Panc1 (cell line): ENCODE data around the gene GABRR2. TPM values are rescaled to one million over a fixed set of nuclear protein-coding genes. Genes with fewer than 3 reads are reported as not detected.

ENCODE experiments used
- ATAC-seq: fragments of 200-7000 bp; cut with Tn5 transposase; 2 replicates; pipeline ENCODE4 v1.9.1; 2020; ENCODE audit warnings: mild to moderate bottlenecking, moderate library complexity
- BruUV-seq: library from RNA; stranded (reverse); fragments of 400-500 nt; replicated peaks from 2 replicates; lab custom pipeline; 2021; lab: Mats Ljungman, UMichigan
- CTCF ChIA-PET: fragments of 300-600 bp; sonication (Branson Sonifier 250); formaldehyde crosslinking; loops from one replicate; lab custom pipeline; 2022; ENCODE audit warnings: antibody characterized with exemption; lab: Charles Lee
- POLR2A ChIA-PET: fragments of 300-600 bp; sonication (Branson Sonifier 250); formaldehyde crosslinking; loops from one replicate; lab custom pipeline; 2022; ENCODE audit warnings: antibody characterized with exemption; lab: Charles Lee
- DNase-seq: peaks from one replicate; pipeline ENCODE4 v3.0.0-alpha.2; 2010; ENCODE audit warnings: low read depth, low spot score
- H3K27ac ChIP-seq: 2 replicates; pipeline ENCODE4 v1.5.1; 2011; ENCODE audit warnings: mild to moderate bottlenecking, low read length, inconsistent platforms
- H3K27me3 ChIP-seq: fragments of 200-500 bp; sonication (Bioruptor generic); 2 replicates; pipeline ENCODE4 v1.6.0; 2014; ENCODE audit warnings: low read length, inconsistent platforms; ENCODE audit not compliant: control insufficient read depth, insufficient read depth
- H3K36me3 ChIP-seq: fragments of 200-500 bp; sonication (Bioruptor generic); 2 replicates; pipeline ENCODE4 v1.5.1; 2014; ENCODE audit warnings: inconsistent platforms, mild to moderate bottlenecking, low read length, moderate library complexity; ENCODE audit not compliant: control insufficient read depth, insufficient read depth
- H3K4me1 ChIP-seq: 2 replicates; pipeline ENCODE4 v1.5.1; 2011; ENCODE audit warnings: inconsistent platforms, mild to moderate bottlenecking, low read length, moderate library complexity; ENCODE audit not compliant: control insufficient read depth, insufficient read depth
- H3K4me3 ChIP-seq, 2 experiments: 2 replicates each; pipeline ENCODE4 v1.5.1; 2011 to 2012; ENCODE audit warnings: low read depth in 2 of 2, low read length in 2 of 2, mild to moderate bottlenecking in 2 of 2, inconsistent platforms in 1 of 2, moderate library complexity in 1 of 2
- H3K9me3 ChIP-seq: fragments of 200-500 bp; sonication (Bioruptor generic); 2 replicates; pipeline ENCODE4 v1.5.1; 2014; ENCODE audit warnings: low read depth, mild to moderate bottlenecking, inconsistent platforms, low read length, moderate library complexity; ENCODE audit not compliant: control insufficient read depth, insufficient read depth
- CTCF ChIP-seq: fragments of 450-650 bp; IDR thresholded peaks from 2 replicates; pipeline ENCODE4 v1.5.1; 2017; ENCODE audit warnings: mild to moderate bottlenecking
- POLR2AphosphoS5 ChIP-seq: IDR thresholded peaks from 2 replicates; pipeline ENCODE4 v1.6.1; 2012; ENCODE audit warnings: mild to moderate bottlenecking, low read depth, low read length, moderate library complexity
- REST ChIP-seq, 2 experiments: IDR thresholded peaks; 2 replicates each; pipeline ENCODE4 v1.6.1; 2011 to 2012; ENCODE audit warnings: low read depth in 2 of 2, control low read depth in 1 of 2, low read length in 1 of 2, mild to moderate bottlenecking in 1 of 2, moderate library complexity in 1 of 2; ENCODE audit not compliant: insufficient read depth in 1 of 2
- SIN3A ChIP-seq: IDR thresholded peaks from 2 replicates; pipeline ENCODE4 v1.6.1; 2012; ENCODE audit warnings: low read depth, mild to moderate bottlenecking, low read length, moderate library complexity, borderline replicate concordance; ENCODE audit not compliant: insufficient read depth
- TCF7L2 ChIP-seq: IDR thresholded peaks from 2 replicates; pipeline ENCODE4 v1.6.1; 2011; ENCODE audit warnings: mild to moderate bottlenecking, low read depth, low read length, inconsistent platforms
- in situ Hi-C: cut with HindIII; loops from 2 replicates; pipeline ENCODE4 v1.10.0; 2016; ENCODE audit warnings: low sequenced_read_pairs, low pct_unique_long_range_greater_than_20kb
- intact Hi-C: fragments of 100-400 bp; cut with micrococcal nuclease; formaldehyde crosslinking; loops from one replicate; pipeline ENCODE4 v1.10.0; 2022; ENCODE audit not compliant: unreplicated experiment
- total RNA-seq: library from RNA; stranded (reverse); gene quantifications from one replicate; pipeline ENCODE4 v1.2.1, GENCODE V29; 2021; ENCODE audit not compliant: unreplicated experiment

Gene GABRR2
- total RNA-seq, 1 experiment from 2014 or later: 0.18 TPM

GRCh38 chr6:89208551-89208950, 106.5 kb downstream of the GABRR2 start:
- CTCF ChIA-PET: no interaction called here

More at GRCh38 chr6:89208551-89208950, 106.5 kb downstream of the GABRR2 start:
- peaks cover 4% of the 10 kb centered on the region; the same call in 1 of the 2 replicates for H3K27me3 ChIP-seq
- no peak overlapping the region for H3K27ac ChIP-seq
- ATAC-seq: no peak
- no peaks in the 10 kb centered on the region for H3K9me3 ChIP-seq
- no TSS peak for BruUV-seq
- in situ Hi-C loops: no loop called here
- no peaks in the 10 kb centered on the region for H3K36me3 ChIP-seq
- intact Hi-C loops: no loop called here
- H3K4me3 ChIP-seq: no peak overlapping the region
- DNase-seq: no peak
- no peaks in the 10 kb centered on the region for H3K4me1 ChIP-seq
- POLR2A ChIA-PET: no interaction called here
- TF ChIP-seq REST (IDR thresholded peaks at IDR 0.05; ENCODE audit: insufficient read depth in 1 of 2, low read depth in 2 of 2, low read length in 1 of 2) (no peak), TCF7L2 (no peak), CTCF (no peak), POLR2AphosphoS5 (no peak), SIN3A (no peak)

Other genes with a start within 250 kb of the GABRR2 start
- gene PNRC1, start 234.5 kb downstream of the GABRR2 start, total RNA-seq: 63.5 TPM
- gene SRSF12, start 197.2 kb downstream of the GABRR2 start, total RNA-seq: 0.28 TPM
- gene PM20D2, start 169.2 kb downstream of the GABRR2 start, total RNA-seq: 13.6 TPM
- gene GABRR1, start 97.9 kb downstream of the GABRR2 start, total RNA-seq: not detected
- 30.5 TPM for gene UBE2J1, start 37.4 kb upstream of the GABRR2 start, total RNA-seq
- 27.8 TPM for gene RRAGD, start 97.0 kb upstream of the GABRR2 start, total RNA-seq
- 2.4 TPM for gene ANKRD6, start 117.9 kb upstream of the GABRR2 start, total RNA-seq